ENCODE results near the gene USP10. TPM values are rescaled to one million over a fixed set of nuclear protein-coding genes. Genes with fewer than 3 reads are reported as not detected.

Gene USP10
- total and polyA plus RNA-seq, 7 donors = 17.1 to 64.3 (median 43.9) TPM

DNA sequence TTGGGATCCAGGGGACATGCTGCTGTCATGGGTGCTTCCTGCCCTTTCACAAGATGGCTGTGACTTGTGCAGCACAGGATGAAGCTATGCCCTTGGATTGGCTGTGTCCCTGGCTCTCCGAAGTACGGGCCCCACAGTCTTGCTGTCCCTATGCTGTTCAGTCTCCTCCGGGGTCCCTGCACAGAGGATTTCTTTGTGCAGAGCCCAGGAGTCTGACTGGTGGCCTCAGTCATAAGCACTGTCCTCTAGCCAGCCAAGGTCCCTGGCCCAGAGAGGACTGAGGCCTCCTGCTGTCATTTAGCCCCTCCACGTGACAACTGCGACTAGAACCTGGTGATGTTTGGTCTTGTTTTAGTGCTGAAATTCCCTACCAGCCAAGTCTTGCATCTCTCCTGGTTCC lies 77.6 kb downstream of the USP10 start:
- 98% methylated on average over 5 of the region's 5 CpGs for WGBS, 2 donors
- Histone ChIP-seq H3K36me3 (peaks cover 2 to 78% (median 16%) of the 10 kb centered on the region in 4 donors), H3K27ac (no peak overlapping the region), H3K9me3 (no peaks in the 10 kb centered on the region), H3K4me1 (peaks cover 0 to 7% (median 0%) of the 10 kb centered on the region in 4 donors), H3K27me3 (no peaks in the 10 kb centered on the region), H3K4me3 (no peak overlapping the region)
- DNase-seq = peak; percentile 56
- intact Hi-C loops (cut with DNase I) = no loop called here
- no peak for TF ChIP-seq POLR2AphosphoS5 (IDR thresholded peaks at IDR 0.05)
- TF ChIP-seq EP300 (IDR thresholded peaks at IDR 0.05) = no peak
- TF ChIP-seq POLR2A (IDR thresholded peaks at IDR 0.05) = no peak
- TF ChIP-seq, protein P1, sequence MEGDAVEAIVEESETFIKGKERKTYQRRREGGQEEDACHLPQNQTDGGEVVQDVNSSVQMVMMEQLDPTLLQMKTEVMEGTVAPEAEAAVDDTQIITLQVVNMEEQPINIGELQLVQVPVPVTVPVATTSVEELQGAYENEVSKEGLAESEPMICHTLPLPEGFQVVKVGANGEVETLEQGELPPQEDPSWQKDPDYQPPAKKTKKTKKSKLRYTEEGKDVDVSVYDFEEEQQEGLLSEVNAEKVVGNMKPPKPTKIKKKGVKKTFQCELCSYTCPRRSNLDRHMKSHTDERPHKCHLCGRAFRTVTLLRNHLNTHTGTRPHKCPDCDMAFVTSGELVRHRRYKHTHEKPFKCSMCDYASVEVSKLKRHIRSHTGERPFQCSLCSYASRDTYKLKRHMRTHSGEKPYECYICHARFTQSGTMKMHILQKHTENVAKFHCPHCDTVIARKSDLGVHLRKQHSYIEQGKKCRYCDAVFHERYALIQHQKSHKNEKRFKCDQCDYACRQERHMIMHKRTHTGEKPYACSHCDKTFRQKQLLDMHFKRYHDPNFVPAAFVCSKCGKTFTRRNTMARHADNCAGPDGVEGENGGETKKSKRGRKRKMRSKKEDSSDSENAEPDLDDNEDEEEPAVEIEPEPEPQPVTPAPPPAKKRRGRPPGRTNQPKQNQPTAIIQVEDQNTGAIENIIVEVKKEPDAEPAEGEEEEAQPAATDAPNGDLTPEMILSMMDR (IDR thresholded peaks at IDR 0.05) = no peak

DNA sequence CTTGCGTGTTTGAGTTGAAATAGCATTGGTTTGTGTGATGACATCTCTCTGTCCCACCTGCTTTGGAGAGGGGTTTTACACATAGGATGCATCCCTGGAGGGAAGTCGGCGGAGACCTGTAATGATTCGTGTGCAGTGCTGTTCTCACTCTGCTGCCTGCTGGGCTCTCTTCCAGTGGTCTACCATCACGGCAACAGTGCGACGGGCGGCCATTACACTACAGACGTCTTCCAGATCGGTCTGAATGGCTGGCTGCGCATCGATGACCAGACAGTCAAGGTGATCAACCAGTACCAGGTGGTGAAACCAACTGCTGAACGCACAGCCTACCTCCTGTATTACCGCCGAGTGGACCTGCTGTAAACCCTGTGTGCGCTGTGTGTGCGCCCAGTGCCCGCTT lies 78.9 kb downstream of the USP10 start:
- no peak overlapping the region for H3K4me3 ChIP-seq

DNA sequence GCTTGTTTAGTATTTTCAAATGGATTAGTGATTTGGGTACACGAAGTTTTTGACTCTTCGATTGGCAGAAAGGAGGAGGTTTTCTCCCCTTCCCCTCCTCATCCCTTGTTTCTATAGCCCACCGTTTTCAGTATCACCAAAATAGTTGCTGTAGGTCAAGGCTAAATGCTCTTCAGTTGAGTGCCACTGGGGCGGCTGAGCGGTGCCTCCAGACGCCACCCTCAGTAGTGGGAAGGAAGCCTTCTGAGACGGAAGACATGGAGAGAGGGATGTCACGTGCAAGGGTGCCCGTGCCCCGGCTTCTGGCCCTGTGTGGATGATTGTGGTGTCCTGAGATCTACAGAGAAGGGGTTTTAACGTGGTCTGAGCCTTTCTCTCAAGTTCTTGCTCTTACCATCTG lies 80.3 kb downstream of the USP10 start:
- H3K4me1 ChIP-seq = peaks cover 0 to 8% (median 0%) of the 10 kb centered on the region in 4 donors
- 97 to 98% methylated on average over 11 of the region's 11 CpGs for WGBS, 2 donors
- peak; percentile 43 for DNase-seq
- TF ChIP-seq POLR2AphosphoS5 (IDR thresholded peaks at IDR 0.05) (no peak), EP300 (IDR thresholded peaks at IDR 0.05) (no peak), POLR2A (IDR thresholded peaks at IDR 0.05) (no peak)
- TF ChIP-seq, protein P1 (IDR thresholded peaks at IDR 0.05) = no peak
- H3K9me3 ChIP-seq = no peaks in the 10 kb centered on the region
- no peaks in the 10 kb centered on the region for H3K27me3 ChIP-seq
- peak overlapping the region in 2 of 4 donors; percentile 31 to 61 for H3K27ac ChIP-seq
- H3K4me3 ChIP-seq = no peak overlapping the region
- H3K36me3 ChIP-seq = peaks cover 0 to 52% (median 12%) of the 10 kb centered on the region in 4 donors
- intact Hi-C loops (cut with DNase I) = no loop called here

More for the DNA sequence above, 78.9 kb downstream of the USP10 start:
- Histone ChIP-seq H3K27me3 (no peaks in the 10 kb centered on the region), H3K4me1 (peaks cover 0 to 7% (median 0%) of the 10 kb centered on the region in 4 donors), H3K9me3 (no peaks in the 10 kb centered on the region), H3K36me3 (peaks cover 0 to 65% (median 12%) of the 10 kb centered on the region in 4 donors), H3K27ac (no peak overlapping the region)
- intact Hi-C loops (cut with DNase I) = no loop called here
- 97% methylated on average over 18 of the region's 18 CpGs for WGBS, 2 donors
- DNase-seq = peak; percentile 59
- TF ChIP-seq, protein P1 (IDR thresholded peaks at IDR 0.05) = no peak
- TF ChIP-seq POLR2AphosphoS5 (IDR thresholded peaks at IDR 0.05) (no peak), POLR2A (IDR thresholded peaks at IDR 0.05) (no peak), EP300 (IDR thresholded peaks at IDR 0.05) (no peak)

DNA sequence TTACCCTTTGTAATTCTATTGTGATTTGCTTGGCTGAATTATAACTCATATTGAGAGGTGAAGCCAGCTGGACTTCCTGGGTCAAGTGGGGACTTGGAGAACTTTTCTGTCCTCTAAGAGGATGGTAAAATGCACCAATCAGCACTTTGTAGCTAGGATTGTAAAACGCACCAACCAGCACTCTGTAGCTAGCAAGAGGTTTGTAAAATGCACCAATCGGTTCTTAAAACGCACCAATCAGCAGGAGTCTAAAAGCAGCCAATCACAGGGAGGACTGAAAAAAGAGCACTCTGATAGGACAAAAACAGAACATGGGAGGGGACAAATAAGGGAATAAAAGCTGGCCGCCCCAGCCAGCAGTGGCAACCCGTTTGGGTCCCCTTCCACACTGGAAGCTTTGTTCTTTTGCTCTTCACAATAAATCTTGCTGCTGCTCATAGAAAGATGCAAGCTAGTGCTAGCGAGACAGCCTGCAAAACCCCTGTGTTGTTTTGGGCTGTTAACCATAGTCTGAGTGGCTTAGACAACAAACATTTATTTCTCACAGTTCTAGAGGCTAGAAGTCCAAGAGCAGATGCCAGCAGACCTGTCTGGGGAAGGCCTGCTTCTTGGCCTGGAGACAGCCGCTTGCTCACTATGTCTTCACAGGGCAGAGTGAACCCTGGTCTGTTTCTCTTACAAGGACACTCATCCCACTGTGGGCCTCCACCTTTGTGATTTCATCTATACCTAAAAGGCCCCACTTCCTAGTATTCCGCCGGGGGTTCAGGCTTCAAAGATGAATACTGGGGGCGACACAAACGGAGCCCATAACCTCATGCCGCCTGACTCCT lies 81.0 kb downstream of the USP10 start:
- TF ChIP-seq POLR2A (IDR thresholded peaks at IDR 0.05) = no peak
- no peak for TF ChIP-seq EP300 (IDR thresholded peaks at IDR 0.05)
- no peak for TF ChIP-seq POLR2AphosphoS5 (IDR thresholded peaks at IDR 0.05)
- peak; percentile 63 for DNase-seq
- Histone ChIP-seq H3K36me3 (peaks cover 0 to 45% (median 7%) of the 10 kb centered on the region in 4 donors), H3K9me3 (no peaks in the 10 kb centered on the region), H3K4me3 (no peak overlapping the region), H3K4me1 (peaks cover 0 to 15% (median 4%) of the 10 kb centered on the region in 4 donors), H3K27me3 (no peaks in the 10 kb centered on the region), H3K27ac (peak overlapping the region in 3 of 4 donors; percentile 9 to 61 (median 51))
- intact Hi-C loops (cut with DNase I) = no loop called here
- WGBS, 2 donors = 90 to 93% methylated on average over 12 of the region's 12 CpGs

DNA sequence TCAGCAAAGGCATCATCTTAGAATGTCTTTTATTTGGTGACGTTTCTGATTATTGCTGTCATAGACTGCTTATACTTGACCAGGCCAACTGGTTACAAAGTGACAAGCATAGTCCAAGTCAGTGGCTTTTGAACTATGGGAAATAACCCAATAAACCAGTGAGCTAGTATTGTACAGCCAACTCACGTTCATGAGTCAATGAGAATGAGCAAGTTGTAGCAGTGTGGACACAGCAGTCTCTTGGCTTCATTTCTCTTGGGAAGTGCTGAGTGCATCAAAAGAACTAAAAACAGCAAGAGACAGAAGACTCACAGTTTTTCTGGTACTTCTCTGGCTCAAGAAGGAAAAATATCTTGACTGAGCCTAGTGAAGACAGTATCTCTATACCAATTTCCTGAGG lies 83.0 kb downstream of the USP10 start:
- TF ChIP-seq POLR2A (IDR thresholded peaks at IDR 0.05) (no peak), POLR2AphosphoS5 (IDR thresholded peaks at IDR 0.05) (no peak), EP300 (IDR thresholded peaks at IDR 0.05) (no peak)
- TF ChIP-seq, protein P1 (IDR thresholded peaks at IDR 0.05) = no peak
- Histone ChIP-seq H3K27ac (no peak overlapping the region), H3K4me3 (no peak overlapping the region), H3K9me3 (no peaks in the 10 kb centered on the region), H3K36me3 (peaks cover 0 to 24% (median 5%) of the 10 kb centered on the region in 4 donors), H3K27me3 (no peaks in the 10 kb centered on the region), H3K4me1 (peaks cover 0 to 36% (median 25%) of the 10 kb centered on the region in 4 donors)
- no peak for DNase-seq
- intact Hi-C loops (cut with DNase I) = no loop called here
- whole genome bisulfite sequencing, 2 donors = 69 to 82% methylated on average over 2 of the region's 2 CpGs

Measured in sigmoid colon (tissue), 7 donors.